ENCODE measurements around the gene PCDHGC5. TPM values are rescaled to one million over a fixed set of nuclear protein-coding genes. Genes with fewer than 3 reads are reported as not detected.

Gene PCDHGC5
- total RNA-seq, 5 donors from 2014 or later (not counting 1 experiment from before 2014, with no cell fraction given), result not detected

DNA sequence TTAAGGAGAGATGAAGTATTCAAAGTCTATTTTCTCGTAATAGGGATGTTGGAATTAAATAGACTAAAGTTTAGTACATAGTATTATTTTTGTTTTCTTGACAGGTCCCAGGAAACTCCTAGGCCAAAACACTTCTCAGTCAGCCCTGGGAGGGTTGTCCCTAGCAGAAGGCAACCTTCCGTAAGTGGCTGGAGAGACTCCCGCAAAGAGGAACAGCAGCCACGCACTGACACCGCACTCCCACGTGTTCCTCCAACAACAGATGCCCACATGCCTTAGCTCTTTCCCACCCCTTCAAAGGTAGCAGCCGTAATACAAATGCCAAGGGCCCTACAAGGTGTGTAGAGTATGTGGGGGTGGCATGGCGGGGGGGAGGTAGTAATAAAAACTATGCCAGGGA lies 28.4 kb downstream of the PCDHGC5 start:
- no peak for ATAC-seq (replicated peaks in 1 of 4)
- Mint-ChIP-seq H3K27me3 (no peaks in the 10 kb centered on the region), H3K4me3 (no peak overlapping the region), H3K27ac (peak overlapping the region in 1 of 2 donors; percentile 66), H3K4me1 (peaks cover 29 to 40% (median 35%) of the 10 kb centered on the region in 3 donors), H3K9me3 (no peaks in the 10 kb centered on the region), H3K36me3 (peaks cover 59% of the 10 kb centered on the region)
- Histone ChIP-seq H3K36me3 (ENCODE audit: control insufficient read depth in 2 of 2, extremely low read depth in 1 of 2, insufficient read depth in 1 of 2, low read length in 1 of 2) (peaks cover 14 to 84% of the 10 kb centered on the region in 2 donors), H3K4me3 (ENCODE audit: control insufficient read depth in 1 of 2, extremely low read depth in 1 of 2, low read length in 1 of 2) (no peak overlapping the region), H3K9me3 (no peaks in the 10 kb centered on the region), H3K4me1 (ENCODE audit: control insufficient read depth in 1 of 2, extremely low read depth in 1 of 2, insufficient read depth in 2 of 2, low read length in 2 of 2) (peaks cover 3 to 30% of the 10 kb centered on the region in 2 experiments), H3K27me3 (replicated peaks in 1 of 2; ENCODE audit: control insufficient read depth in 2 of 2, extremely low read depth in 1 of 2, insufficient read depth in 2 of 2, low read length in 1 of 2) (no peaks in the 10 kb centered on the region), H3K27ac (ENCODE audit: low read length) (no peak overlapping the region)
- POLR2A ChIA-PET, result no interaction called here
- 100% methylated on average over 2 of the region's 8 CpGs for WGBS (ENCODE audit: insufficient coverage)
- CTCF ChIA-PET, result no interaction called here
- no peak for DNase-seq

DNA sequence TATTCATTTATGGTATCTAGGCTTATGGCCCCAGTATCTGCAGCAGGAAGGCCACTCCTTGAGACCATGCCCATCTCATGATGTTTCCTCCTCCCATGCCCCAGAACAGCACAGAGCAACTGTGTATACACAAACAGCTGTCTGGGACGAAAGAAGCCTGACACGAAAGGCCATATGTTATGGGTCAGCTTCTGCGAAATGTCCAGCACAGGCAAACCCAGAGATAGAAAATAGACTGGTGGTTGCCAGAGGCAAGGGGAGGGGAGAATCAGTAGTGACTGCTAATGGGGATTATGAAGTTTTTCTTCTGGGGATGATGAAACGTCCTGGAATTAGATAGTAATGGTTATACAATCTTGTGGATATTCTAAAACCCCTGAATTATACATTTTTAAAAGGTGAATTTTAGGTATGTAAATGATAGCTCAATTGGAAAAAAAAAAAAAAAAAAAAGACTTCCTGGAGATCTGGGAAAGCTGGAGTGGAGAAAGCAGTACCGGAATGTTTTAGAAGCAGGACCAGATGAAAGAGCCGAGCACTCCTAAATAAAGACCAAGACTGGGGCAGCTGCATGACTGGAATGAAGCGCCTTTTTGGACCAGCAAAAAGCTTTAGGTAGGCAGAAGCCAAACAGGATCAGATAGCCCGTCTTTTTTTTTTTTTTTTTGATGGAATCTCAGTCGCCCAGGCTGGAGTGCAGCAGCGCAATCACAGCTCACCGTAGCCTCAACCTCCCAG lies 29.2 kb downstream of the PCDHGC5 start:
- peaks cover 14 to 91% of the 10 kb centered on the region in 2 donors for H3K36me3 ChIP-seq (ENCODE audit: control insufficient read depth in 2 of 2, extremely low read depth in 1 of 2, insufficient read depth in 1 of 2, low read length in 1 of 2)
- ATAC-seq (replicated peaks in 1 of 4), result no peak
- no peak overlapping the region for H3K4me3 Mint-ChIP-seq
- peaks cover 27 to 41% (median 29%) of the 10 kb centered on the region in 3 donors for H3K4me1 Mint-ChIP-seq
- H3K27ac ChIP-seq (ENCODE audit: low read length), result no peak overlapping the region
- POLR2A ChIA-PET, result interaction anchor here in 1 of 2 donors (0.6 to 0.7 kb wide), 2 partner anchors 25 to 197 kb away, joined by 4 read pairs; partner anchors contain the start of gene TAF7
- H3K27ac Mint-ChIP-seq, result peak overlapping the region in 1 of 2 donors; percentile 31
- H3K4me3 ChIP-seq (ENCODE audit: control insufficient read depth in 1 of 2, extremely low read depth in 1 of 2, low read length in 1 of 2), result no peak overlapping the region
- no peaks in the 10 kb centered on the region for H3K27me3 Mint-ChIP-seq
- peaks cover 61% of the 10 kb centered on the region for H3K36me3 Mint-ChIP-seq
- no peaks in the 10 kb centered on the region for H3K9me3 Mint-ChIP-seq
- H3K4me1 ChIP-seq (ENCODE audit: control insufficient read depth in 1 of 2, extremely low read depth in 1 of 2, insufficient read depth in 2 of 2, low read length in 2 of 2), result peaks cover 3 to 22% of the 10 kb centered on the region in 2 experiments
- H3K27me3 ChIP-seq (replicated peaks in 1 of 2; ENCODE audit: control insufficient read depth in 2 of 2, extremely low read depth in 1 of 2, insufficient read depth in 2 of 2, low read length in 1 of 2), result no peaks in the 10 kb centered on the region
- DNase-seq, result no peak
- CTCF ChIA-PET, result interaction anchor here (0.6 to 1.0 kb wide), 5 partner anchors 40 to 205 kb away, joined by 3 to 8 read pairs (median 7); partner anchors contain the start of gene PCDHGB6 (in 1 of the 2)
- no peaks in the 10 kb centered on the region for H3K9me3 ChIP-seq
- 93% methylated on average over 5 of the region's 11 CpGs for WGBS (ENCODE audit: insufficient coverage)

DNA sequence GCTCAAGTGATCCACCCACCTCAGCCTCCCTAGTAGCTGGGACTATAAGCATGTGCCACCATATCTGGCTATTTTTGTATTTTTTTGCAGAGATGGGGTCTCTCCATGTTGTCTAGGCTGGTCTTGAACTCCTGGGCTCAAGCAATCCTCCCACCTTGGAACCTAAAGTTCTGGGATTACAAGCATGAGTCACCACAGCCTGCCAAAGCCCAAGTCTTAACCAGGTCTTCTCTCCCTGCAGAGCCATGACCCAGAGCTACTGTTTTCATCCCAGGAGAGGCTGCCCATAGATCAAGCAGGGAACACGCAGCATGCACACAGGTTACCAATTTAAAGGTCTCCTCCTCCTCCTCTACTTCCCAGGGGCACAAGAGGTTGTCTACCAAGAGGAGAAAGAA lies 29.7 kb downstream of the PCDHGC5 start:
- ATAC-seq (replicated peaks in 1 of 4) (no peak), DNase-seq (no peak)
- H3K36me3 ChIP-seq (ENCODE audit: control insufficient read depth in 2 of 2, extremely low read depth in 1 of 2, insufficient read depth in 1 of 2, low read length in 1 of 2), result peaks cover 14 to 97% of the 10 kb centered on the region in 2 donors
- no peaks in the 10 kb centered on the region for H3K9me3 Mint-ChIP-seq
- H3K4me3 Mint-ChIP-seq, result no peak overlapping the region
- H3K4me1 ChIP-seq (ENCODE audit: control insufficient read depth in 1 of 2, extremely low read depth in 1 of 2, insufficient read depth in 2 of 2, low read length in 2 of 2), result peaks cover 3 to 16% of the 10 kb centered on the region in 2 experiments
- H3K27ac Mint-ChIP-seq, result peak overlapping the region in 1 of 2 donors; percentile 24
- no peaks in the 10 kb centered on the region for H3K27me3 Mint-ChIP-seq
- H3K4me3 ChIP-seq (ENCODE audit: control insufficient read depth in 1 of 2, extremely low read depth in 1 of 2, low read length in 1 of 2), result no peak overlapping the region
- no peak overlapping the region for H3K27ac ChIP-seq (ENCODE audit: low read length)
- WGBS (ENCODE audit: insufficient coverage), result 100% methylated on average over 1 of the region's 1 CpG
- no peaks in the 10 kb centered on the region for H3K27me3 ChIP-seq (replicated peaks in 1 of 2; ENCODE audit: control insufficient read depth in 2 of 2, extremely low read depth in 1 of 2, insufficient read depth in 2 of 2, low read length in 1 of 2)
- H3K36me3 Mint-ChIP-seq, result peaks cover 61% of the 10 kb centered on the region
- no peaks in the 10 kb centered on the region for H3K9me3 ChIP-seq
- POLR2A ChIA-PET, result interaction anchor here in 1 of 2 donors (0.6 kb wide), 1 partner anchor 26 kb away, joined by 4 read pairs; no protein-coding TSS in a partner anchor
- peaks cover 22 to 41% (median 28%) of the 10 kb centered on the region in 3 donors for H3K4me1 Mint-ChIP-seq
- CTCF ChIA-PET, result interaction anchor here (0.6 to 1.0 kb wide), 3 partner anchors 40 to 111 kb away, joined by 3 to 8 read pairs (median 8); partner anchors contain the start of gene PCDHGB6 (in 1 of the 2)

DNA sequence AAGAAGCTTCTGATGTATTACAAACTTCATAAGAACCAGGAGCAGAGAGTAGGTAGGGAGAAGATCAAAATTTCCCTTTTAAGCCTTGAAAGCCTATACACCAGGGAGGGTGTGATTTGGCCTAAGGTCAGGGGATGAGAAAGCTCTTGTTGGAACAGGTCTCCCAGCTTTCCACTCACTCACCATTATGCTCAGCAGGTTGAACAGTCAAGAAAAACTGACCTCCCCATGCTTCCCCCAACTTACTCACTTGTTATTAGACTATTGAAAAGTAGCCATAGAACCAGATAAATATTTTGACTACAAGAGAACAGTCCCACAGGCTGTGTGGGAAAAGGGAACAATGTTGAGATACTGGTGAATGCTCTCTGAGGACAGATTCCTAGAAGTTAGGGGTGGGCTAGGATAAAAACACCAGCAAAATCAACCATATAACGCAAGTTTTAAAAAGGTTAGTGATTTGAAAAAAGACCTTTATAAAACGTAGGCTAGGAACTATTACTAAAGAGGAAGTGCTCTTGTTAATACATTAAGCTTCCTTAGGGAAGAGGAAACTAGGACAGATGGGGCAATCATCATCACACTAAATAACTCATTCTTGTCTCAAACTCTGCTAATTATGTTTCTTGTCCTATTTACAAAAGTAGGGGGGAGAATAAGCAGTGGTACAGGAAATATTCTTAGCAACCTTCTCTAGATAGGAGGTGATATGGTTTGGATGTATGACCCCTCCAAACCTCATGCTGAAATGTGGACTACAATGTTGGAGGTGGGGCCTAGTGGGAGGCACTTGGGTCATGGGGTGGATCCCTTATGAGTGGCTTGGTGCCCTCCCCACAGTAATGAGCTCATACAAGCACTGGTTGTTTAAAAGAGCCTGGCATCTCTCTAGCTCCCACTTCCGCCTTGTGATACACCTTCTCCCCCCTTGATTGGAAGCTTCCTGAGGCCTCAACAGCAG lies 31.0 kb downstream of the PCDHGC5 start:
- CTCF ChIA-PET, result no interaction called here
- DNase-seq (no peak), ATAC-seq (replicated peaks in 1 of 4) (no peak)
- peaks cover 25 to 98% of the 10 kb centered on the region in 2 donors for H3K36me3 ChIP-seq (ENCODE audit: control insufficient read depth in 2 of 2, extremely low read depth in 1 of 2, insufficient read depth in 1 of 2, low read length in 1 of 2)
- H3K4me1 ChIP-seq (ENCODE audit: control insufficient read depth in 1 of 2, extremely low read depth in 1 of 2, insufficient read depth in 2 of 2, low read length in 2 of 2), result peaks cover 0 to 5% of the 10 kb centered on the region in 2 experiments
- H3K27ac Mint-ChIP-seq, result no peak overlapping the region
- H3K27me3 Mint-ChIP-seq, result no peaks in the 10 kb centered on the region
- H3K9me3 ChIP-seq, result no peaks in the 10 kb centered on the region
- no peak overlapping the region for H3K4me3 ChIP-seq (ENCODE audit: control insufficient read depth in 1 of 2, extremely low read depth in 1 of 2, low read length in 1 of 2)
- POLR2A ChIA-PET, result no interaction called here
- H3K36me3 Mint-ChIP-seq, result peaks cover 73% of the 10 kb centered on the region
- WGBS (ENCODE audit: insufficient coverage), result 100% methylated on average over 1 of the region's 3 CpGs
- no peak overlapping the region for H3K4me3 Mint-ChIP-seq
- no peaks in the 10 kb centered on the region for H3K9me3 Mint-ChIP-seq
- H3K27ac ChIP-seq (ENCODE audit: low read length), result no peak overlapping the region
- no peaks in the 10 kb centered on the region for H3K27me3 ChIP-seq (replicated peaks in 1 of 2; ENCODE audit: control insufficient read depth in 2 of 2, extremely low read depth in 1 of 2, insufficient read depth in 2 of 2, low read length in 1 of 2)
- H3K4me1 Mint-ChIP-seq, result peaks cover 14 to 35% (median 24%) of the 10 kb centered on the region in 3 donors

DNA sequence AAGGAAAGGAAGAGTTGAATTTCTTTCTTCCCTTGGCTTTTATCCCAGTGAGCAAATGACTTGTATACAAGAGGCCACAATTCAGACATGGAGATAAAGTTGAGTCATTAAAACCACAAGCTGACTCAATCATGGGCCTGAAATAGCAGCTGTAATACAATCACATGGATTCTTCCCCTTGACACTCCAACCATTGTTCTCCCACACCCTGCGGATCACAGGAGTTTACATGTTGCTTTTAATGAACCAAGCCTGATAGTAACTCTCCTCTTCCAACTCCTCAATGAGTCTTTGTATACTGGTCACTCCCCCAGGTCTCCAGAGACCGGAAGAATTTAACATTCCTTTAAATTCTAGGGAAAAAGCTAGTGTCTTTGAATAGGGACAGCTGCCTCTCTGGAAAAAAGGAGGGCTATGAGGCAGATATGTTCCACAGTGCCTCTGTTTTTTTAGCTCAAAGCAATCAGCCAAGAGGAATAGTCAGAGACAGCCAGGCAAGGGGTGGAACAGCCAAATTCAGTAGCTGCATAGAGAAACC lies 32.4 kb downstream of the PCDHGC5 start:
- Mint-ChIP-seq H3K27ac (peak overlapping the region; percentile 41 to 78), H3K27me3 (no peaks in the 10 kb centered on the region), H3K36me3 (peaks cover 78% of the 10 kb centered on the region), H3K9me3 (no peaks in the 10 kb centered on the region), H3K4me3 (no peak overlapping the region), H3K4me1 (peaks cover 19 to 36% (median 35%) of the 10 kb centered on the region in 3 donors)
- ChIA-PET CTCF (interaction anchor here (1.1 to 3.8 kb wide), 6 partner anchors 9 to 202 kb away, joined by 3 to 25 read pairs (median 5); partner anchors contain the start of gene PCDHGA10 (in 1 of the 2)), POLR2A (interaction anchor here in 1 of 2 donors (0.6 kb wide), 1 partner anchor 29 kb away, joined by 3 read pairs; no protein-coding TSS in a partner anchor)
- ATAC-seq (replicated peaks in 1 of 4) (no peak), DNase-seq (no peak)
- WGBS (ENCODE audit: insufficient coverage), result no CpG with 5 or more reads among the region's 2 CpGs
- no peak overlapping the region for H3K27ac ChIP-seq (ENCODE audit: low read length)
- H3K36me3 ChIP-seq (ENCODE audit: control insufficient read depth in 2 of 2, extremely low read depth in 1 of 2, insufficient read depth in 1 of 2, low read length in 1 of 2), result peaks cover 20 to 100% of the 10 kb centered on the region in 2 donors
- no peaks in the 10 kb centered on the region for H3K4me1 ChIP-seq (ENCODE audit: control insufficient read depth in 1 of 2, extremely low read depth in 1 of 2, insufficient read depth in 2 of 2, low read length in 2 of 2)
- H3K27me3 ChIP-seq (replicated peaks in 1 of 2; ENCODE audit: control insufficient read depth in 2 of 2, extremely low read depth in 1 of 2, insufficient read depth in 2 of 2, low read length in 1 of 2), result no peaks in the 10 kb centered on the region
- no peaks in the 10 kb centered on the region for H3K9me3 ChIP-seq
- H3K4me3 ChIP-seq (ENCODE audit: control insufficient read depth in 1 of 2, extremely low read depth in 1 of 2, low read length in 1 of 2), result no peak overlapping the region
